Measurements from ENCODE around the gene RNF222.
"Not testable (repeated sequence)": the region's sequence is repeated elsewhere in the genome, so short reads cannot be mapped to it uniquely, and the experiment has no call there.

RNF222 gene

DNA sequence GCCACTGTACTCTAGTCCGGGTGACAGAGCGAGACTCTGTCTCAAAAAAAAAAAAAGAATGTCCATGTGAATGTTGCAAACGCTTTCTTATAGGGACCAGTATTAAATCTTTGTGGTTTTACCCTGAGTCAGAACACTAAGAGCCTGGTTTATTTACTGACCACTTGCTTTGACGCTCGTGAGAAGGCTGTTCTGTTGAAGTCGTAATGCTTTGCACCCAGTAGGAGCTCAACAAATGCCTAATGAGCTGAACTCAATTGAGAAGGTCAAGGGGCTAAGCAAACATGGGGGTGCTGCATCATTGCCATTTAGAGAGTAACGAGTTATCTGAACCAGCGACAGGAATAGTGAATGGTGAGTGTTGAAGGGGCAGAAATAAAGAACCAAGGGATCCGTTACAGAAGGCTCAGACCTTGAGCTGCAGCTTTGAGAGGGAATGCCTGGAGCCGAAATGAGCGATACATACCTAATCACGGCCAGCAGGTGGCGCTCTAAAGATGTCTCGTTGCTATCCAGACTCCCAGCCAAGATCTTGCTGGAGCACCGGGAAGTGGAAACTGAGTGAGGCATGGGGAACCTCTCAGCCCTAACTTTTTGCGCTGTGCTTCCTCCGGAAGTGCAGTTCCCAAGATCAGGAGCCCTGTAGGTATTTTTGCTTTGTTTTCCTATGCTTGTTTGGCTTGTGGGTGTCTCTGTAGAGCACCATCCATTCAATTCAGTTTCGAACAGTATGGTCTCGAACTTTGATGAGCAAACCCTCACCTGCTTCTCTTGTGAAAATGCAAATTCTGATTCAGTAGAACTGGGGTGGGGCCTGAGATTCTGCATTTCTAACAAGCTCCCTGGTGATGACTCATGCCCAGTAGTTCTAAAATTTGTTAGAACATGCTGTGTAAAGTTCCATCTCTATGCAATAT is 12.6 kb upstream of the RNF222 start:
- DNase-seq, result peak; percentile 67

DNA sequence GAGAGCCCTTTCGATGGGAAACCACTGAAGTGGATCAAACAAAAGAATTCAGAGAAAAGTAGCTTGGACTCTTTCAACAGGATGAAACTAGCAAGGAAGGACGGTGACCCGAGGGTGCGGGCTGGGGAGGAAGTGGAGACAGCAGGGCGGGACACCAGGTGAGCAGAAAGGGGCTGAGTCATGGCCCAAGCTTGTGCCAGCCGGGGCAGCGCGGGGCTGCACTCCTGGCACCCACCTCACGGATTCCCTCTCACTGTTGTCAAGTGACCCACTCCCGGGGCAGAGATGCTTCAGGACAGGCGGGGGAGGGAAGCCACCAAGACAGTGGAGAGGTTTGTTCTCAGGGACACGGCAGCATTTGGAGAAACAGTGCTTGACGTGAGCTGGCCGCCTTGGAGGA is 10.7 kb upstream of the RNF222 start:
- no peak for DNase-seq

DNA sequence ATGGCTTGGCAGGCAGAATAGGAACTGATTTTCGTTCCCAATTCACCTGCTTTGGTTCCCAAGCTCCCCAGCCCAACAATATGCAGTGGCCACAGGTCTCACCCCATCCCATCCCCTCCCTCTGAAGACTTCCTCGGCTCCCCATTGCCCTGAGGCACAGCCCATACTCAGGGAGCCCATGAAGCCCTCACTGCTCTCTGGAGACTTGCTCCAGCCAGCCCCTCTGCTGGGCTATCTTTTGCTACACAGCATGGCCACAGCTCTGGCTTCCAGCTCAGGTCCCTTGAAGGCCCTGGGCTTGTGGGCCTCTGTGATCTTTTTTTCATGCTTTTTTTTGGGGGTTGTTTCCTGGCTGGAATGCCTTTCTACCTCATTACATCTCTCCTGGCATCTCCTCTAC is 8.5 kb upstream of the RNF222 start:
- DNase-seq, result no peak

DNA sequence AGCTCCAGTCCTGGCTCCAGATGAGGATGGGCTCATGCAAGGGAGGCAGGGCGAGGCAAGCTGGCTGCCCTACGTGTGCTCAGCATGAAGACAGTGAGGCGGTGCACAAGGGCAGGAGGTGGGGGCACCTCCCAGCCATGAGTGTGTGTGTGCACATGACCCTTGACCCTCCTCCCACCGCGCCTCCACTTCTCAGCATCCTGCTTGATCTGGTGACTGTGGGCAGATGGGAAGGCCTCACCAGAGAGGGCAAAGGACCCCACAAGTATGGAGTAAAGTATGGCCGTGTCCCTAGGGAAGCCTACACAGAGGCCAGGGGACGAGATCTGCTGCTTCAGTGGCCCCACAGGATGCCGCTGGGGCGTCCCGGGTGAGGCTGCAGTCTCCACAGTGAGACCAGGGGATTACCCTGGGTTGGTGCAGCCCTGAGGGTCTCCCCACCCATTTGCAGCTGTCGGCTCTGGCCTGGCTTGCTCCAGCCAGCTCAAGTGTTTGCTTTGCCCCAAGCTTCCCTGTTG is 7.9 kb upstream of the RNF222 start:
- DNase-seq, result no peak

DNA sequence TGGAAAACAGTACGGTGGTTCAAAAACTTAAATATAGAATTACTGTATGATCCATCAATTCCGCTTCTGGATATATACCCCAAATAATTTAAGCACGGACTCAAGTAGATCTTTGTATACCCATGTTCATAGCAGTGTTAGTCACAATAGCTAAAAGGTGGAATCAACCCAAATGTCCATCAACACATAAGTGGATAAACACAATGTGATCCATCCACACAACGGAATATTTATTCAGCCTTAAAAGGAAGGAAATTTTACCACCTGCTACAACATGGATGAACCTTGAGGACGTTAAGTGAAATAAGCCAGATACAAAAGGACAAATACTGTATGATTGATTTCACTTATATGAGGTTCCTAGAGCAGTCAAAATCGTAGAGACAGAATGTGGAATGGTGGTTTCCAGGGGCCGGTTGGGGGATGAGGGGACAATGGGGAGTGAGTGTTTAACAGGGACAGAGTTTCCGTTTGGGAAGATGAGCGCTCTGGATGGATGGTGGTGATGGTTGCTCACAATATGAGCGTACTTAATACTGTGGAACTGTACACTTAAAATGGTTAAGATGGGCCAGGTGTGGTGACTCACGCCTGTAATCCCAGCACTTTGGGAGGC is 5.4 kb upstream of the RNF222 start:
- no peak for DNase-seq

DNA sequence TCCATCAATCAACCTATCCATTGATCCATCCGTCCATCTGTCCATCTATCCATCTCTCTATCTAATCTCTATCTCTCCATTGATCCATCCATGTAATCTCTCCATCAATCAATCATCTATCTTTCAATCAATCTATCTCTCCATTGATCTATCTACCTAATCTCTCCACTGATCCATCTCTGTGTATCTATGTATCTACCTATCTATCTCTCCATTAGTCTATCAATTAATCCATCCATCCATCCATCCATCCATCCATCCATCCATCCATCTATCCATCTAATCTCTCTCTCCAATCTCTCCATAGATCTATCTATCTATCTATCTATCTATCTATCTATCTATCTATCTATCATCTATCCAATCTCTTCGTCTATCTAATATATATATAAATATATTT is 3.5 kb upstream of the RNF222 start:
- DNase-seq, result no peak

DNA sequence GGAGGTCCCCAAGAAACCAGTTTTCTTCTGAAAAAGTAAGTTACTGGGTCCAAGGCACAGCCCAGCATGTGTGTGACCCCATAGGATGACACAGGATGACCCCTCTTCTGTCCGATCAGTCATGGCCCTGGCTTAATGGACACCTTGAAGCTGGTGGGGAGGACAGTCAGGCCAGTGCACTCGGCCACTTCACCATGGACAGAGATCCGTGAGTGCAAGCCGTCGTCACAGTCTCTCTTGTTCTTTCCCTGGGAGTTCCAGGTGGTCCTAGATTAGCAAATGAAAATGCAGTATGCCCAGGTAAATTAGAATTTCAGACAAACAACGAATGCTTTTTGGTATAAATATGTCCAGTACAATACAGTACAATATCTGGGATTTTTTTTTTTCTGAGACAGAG is 1.4 kb upstream of the RNF222 start:
- DNase-seq, result no peak

DNA sequence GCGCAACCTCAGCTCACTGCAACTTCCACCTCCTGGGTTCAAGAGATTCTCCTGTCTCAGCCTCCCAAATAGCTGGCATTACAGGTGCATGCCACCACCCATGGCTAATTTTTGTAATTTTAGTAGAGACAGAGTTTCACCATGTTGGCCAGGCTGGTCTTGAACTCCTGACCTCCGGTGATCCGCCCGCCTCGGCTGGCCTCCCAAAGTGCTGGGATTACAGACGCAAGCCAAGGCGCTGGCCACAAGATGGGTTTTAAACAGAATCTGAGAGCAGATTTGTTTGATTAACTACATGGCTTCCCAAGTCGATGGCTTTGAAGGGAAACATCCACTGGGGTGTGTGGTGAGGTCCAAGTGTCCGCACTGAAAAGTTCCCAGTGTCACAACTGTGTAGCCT is 3.1 kb downstream of the RNF222 start:
- DNase-seq, result not testable (repeated sequence)

DNA sequence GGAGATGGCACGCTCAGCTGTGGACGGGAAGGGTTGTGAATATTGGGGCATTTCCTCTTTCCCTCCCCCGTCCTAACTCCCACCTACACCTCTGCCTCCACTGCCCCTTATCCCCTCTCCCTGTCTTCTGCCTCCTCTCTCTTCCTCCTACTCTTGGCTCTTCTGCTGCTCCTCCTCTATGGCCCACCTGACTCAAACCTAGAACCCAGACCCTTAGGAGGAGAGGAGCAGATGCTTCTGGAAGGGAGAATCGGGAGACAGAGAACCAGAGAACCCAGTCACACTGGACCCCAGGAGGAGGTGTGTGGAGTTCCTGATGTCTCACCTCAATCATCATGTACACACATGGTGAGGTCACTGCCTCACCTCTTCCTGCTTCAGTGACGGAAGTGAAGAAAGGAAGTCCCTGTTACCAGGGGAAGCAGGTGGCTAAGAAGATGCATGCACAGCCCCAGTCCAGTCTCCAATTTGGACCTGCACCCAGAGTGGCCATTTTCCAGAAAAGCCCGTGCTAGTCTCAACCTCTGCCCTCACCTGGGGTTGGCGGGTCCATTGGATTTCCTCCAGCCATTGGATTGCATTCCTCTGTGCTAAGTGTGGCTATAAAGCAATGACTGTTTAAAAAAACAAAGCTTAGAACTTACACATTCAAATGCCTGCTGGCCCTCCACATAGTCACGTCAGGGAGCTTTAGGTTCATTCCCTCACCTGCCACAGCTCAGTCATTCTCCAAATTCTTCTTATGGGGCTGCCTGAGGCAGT is 4.0 kb downstream of the RNF222 start:
- DNase-seq, result no peak

DNA sequence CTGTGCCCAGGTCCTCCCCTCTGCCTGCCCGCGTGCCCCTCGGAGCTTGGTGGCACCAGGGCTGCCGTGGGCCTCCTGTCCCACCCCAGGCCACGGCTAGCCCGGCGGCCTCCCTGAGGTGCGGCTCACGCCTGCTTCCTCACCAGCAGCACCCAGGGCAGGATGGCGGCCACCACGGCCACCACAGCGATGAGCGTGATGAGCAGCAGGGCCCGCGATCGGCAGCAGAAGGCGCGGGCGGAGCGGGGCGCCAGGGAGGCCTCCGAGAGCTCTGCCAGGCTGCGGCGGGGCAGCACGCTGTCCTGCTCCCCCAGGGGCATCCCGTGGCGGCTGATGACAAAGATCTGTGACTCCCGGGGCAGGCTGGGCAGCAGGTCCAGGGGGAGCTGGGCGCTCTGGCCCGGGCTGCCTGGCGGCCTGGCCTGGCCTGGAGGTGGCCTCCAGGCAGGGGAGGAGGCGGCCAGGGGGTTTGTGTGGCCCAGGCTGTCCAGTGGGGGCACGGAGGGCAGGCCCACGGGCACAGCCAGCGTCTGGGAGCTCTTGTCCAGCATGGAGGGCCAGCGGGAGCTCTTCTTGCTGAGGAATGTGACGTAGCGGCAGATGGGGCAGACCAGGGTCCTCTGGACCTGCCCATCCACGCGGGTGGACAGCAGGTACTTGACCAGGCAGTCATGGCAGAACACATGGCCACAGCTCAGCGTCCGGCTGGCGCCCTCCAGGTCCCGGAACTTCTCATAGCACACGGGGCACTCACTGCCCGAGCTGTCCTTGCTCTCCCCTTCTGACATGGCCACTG is 4.8 kb downstream of the RNF222 start:
- DNase-seq, result no peak

DNA sequence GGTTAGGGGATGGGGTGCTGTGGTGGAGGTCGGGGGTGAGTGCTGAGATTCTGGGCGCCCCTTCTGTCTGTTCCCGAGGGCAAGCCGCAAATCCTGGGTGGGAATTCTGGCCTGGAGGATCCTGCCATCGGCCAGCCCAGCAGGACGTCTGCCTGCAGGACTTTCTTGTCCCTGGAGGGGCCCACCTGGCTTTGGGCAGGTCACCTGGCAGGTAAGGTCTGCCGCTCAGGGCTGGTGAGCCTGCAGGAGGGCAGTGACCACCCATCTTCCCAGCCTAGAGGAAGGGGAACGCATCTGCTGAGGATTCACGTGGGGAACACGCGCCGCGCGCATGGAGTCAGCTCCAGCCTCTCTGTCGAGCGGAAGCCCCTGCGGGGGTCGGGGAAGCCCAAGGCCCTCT is 5.4 kb downstream of the RNF222 start:
- no peak for DNase-seq

DNA sequence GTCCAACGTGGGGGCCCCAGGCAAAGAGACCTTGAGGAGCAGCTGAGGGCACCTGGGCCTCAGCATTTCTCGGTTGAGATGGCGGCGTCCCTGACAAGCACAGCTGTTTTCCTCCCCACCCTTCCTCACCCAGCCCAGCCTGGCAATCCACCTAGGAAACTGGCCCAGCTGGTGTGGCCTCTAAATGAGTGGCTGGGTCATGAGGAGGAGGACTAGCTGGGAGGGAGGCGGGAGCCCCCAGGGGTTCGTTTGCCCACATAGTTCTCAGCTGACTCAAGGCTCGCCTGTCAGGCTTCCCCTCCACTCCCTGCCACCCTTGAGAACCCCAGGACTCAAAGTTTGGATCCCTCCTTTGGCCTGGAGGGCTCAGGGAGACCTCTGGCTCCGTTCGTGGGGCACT is 5.9 kb downstream of the RNF222 start:
- DNase-seq, result no peak

DNA sequence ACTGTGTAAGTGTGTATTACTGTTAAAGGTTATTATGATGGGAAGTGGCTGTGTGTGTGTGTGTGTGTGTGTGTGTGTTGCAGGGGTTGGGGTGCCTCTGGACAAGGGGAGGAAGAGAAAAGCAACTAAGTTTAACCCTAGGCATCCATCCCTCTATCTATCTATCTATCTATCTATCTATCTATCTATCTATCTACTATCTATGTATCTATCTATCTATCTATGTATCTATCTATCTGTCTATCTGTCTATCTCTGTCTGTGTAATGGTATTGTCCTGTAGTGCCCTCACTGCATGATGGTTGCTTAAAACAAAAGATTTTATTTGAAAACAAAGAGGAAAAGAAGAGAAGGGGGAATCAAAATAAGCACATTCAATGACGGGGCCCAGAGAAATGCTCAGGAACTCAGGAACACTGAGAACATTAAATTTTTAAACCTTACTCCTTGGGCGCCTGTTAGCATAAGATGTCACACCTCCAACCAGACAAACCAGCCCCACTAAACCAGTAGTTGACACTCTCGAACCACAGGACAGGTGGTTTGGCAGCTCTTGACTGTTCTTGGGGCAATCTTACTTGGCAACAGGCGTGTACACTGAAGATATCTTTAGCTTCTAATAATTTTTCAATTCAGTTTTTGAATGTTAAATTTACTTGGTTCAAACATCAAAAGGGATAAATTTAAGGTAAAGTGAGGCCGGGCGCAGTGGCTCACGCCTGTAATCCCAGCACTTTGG is 9.5 kb downstream of the RNF222 start:
- no peak for DNase-seq

DNA sequence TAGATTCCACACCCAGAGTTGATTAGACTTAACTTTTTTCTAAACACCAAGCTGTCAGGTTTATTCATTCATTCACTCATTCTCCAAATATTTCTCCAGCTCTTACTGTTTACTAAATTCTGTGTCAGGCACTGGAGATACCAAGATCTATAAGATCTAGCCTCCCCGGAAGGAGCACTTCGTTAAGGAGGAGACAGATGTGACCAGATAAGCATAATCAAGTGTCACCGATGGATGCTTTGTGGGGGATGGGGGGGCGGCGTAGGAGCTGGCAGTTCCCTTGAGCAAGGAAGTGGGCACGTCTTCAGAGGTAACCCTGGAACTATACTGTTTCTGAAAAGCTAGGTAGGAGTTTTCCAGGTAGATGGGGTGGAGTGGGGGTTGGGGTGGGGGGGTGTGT is 10.8 kb downstream of the RNF222 start:
- no peak for DNase-seq

DNA sequence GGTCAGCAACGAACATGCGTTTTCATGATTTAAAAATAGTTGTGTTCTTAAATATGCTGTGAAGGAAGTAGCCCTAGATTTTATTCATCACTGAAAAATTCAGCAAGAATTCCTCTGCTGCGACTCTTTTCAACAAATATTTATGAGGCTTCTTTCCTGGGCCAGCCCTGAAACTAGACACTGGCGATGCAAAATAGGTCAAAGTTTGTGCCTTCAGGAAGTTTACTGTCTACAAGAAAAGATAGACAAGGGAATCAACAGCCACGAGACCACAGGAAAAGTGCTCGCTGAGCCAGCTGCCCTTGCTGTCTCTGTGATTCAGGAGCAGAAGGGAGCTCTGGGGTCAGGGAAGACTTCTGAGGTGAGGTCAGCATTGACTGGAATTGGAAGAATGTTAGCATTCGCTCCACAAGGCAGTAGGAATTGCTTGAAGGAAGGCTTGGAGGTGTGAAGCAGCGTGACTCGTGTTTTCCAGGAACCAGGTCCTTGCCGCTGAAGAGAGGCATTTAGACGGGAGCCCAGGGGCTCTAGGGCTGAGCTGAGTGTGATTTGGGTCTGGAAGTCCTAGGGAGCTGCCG is 12.7 kb downstream of the RNF222 start:
- DNase-seq, result no peak

DNA sequence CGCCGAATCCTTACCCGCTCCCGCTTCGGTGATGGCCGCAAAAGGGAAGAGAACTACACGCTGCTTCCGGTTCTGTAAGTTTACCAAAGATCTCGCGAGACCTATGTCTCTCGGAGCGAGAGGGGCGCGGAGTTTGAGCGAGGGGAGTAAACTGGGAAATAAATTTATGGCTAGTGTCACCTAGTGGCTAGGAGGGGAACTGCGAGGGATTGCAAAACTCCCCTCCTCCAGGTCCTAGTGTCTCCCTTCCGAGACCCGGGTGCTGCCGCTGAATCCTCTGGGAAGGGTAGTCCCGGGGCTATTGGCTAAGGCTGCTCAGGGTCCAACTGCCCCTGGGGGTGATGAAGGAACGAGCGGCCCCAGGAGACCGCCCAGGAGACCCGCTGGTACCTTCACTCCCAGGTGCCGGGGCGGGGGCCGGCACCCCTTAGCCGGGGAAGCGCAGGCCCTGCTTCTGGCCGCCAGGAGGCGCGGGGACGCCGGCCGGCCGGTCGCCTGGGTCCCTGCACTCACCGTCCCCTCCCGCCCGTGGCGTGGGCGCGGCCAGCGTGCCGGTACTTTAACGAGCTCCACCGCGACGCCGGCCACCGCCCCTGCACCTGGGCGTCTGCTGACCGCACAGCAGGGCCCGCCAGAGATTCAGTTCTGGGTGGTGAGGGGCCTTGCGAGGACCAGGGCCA is 14.3 kb downstream of the RNF222 start, which contains the start of gene RPL26:
Gene RPL26, minus strand, starts transcription at position 51 of the 680 bp plus-strand sequence. CDS start 883 bp downstream, outside the sequence.
- peak; percentile 95 for DNase-seq

DNA sequence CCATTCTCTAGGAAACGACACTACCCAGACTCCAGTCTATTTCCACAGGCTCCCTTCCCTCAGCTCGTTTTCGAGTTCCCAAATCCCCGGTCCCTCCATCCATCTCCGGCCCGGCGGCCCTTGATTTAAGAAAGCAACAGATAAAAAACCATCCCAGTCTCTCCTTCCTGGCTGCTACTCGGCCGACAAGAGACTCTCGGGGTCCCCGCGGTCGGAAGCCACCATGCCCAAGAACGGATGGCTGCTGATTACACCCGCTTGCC is 14.8 kb downstream of the RNF222 start:
- no peak for DNase-seq

DNA sequence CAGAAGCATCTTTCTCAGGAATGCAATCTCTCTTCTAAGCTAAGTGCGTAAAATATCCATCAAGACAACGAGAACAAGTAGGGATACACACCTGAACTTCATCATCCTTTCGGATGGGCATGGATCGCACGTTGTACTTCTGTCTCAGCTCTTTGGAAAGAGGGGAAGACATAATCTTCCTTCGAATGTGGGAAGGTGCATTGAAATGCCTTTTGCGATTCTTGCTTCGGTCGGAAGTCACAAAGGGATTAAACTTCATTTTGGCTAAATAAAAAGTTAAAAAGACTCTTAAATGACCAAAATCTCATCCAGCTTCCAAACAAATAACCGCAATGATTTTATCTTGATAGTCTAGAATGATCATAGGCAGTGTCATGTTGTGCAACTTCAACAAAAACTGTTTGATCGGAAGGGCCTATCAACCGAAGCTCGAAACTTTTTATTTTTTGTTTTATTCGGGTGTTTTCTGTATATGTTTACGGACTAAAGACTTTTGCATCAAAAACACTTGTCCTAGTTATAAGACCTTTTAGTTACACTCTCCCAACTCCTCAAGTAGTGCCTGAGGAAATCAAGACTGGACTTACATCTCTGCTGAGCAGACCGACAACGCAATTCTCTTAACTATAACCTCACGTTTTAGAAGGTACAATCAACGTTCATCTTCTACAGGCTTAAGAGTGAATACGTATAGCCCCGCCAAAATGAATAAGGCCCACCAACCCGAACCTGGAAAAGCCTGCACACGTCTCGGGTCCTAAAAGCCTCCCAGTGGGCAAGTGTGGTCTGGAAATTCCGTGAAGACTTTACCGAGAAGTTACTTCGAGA is 15.4 kb downstream of the RNF222 start:
- no peak for DNase-seq

DNA sequence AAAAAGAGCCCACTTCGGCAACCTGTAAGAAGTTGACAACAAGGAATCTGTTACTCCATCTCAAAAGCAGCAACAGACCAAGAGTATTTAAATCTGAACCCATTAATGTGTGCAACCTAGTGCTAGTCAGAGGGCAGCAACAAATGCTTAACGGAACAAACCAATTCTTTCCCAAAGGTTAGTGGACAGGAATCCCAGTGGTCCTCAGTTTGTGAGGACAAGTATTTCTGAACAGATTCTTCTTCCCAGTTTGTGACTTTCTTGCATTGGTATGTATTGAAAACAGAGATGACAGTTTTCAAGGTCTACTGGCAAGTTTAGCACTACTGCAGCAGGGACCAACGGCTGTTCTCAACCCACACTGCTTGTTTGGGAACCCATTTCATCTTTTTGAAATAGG is 17.6 kb downstream of the RNF222 start:
- DNase-seq, result no peak

DNA sequence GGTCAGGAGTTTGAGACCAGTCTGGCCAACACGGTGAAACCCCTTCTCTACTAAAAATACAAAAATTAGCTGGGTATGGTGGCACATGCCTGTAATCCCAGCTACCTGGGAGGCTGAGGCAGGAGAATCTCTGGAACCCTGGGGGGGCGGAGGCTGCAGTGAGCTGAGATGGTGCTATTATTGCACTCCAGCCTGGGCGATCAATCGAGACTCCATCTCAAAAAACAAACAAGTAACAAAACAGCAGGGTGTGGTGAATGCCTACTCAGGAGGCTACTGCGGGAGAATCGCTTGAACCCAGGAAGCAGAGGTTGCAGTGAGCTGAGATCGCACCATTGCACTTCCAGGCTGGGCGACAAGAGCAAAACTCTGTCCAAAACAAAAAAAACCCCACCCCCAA is 19.5 kb downstream of the RNF222 start:
- DNase-seq, result not testable (repeated sequence)
